CD4-positive, alpha-beta T cell treated with Interleukin-17A for 1 hour (primary cell): Measurements from ENCODE around the gene ARAP1.

Source experiments
- DNase-seq: peaks from one replicate; pipeline ENCODE4 v3.0.0-alpha.2; 2020

The ARAP1 gene

GRCh38 chr11:72779495-72780128 is 27.4 kb upstream of the ARAP1 start:
- no peak for DNase-seq

GRCh38 chr11:72778535-72779494 is 26.6 kb upstream of the ARAP1 start:
- no peak for DNase-seq

- DNase-seq = no peak
These were observed 25.6 kb upstream of the ARAP1 start for GRCh38 chr11:72777755-72778278.

- no peak for DNase-seq
These were observed 24.9 kb upstream of the ARAP1 start for GRCh38 chr11:72776844-72777754.

- no peak for DNase-seq
These were observed 24.1 kb upstream of the ARAP1 start for GRCh38 chr11:72776117-72776843.

- DNase-seq = no peak
These were observed 23.3 kb upstream of the ARAP1 start for GRCh38 chr11:72775288-72776110.

- DNase-seq = no peak
These were observed 22.3 kb upstream of the ARAP1 start for GRCh38 chr11:72774499-72774898.

GRCh38 chr11:72773696-72774095 is 21.5 kb upstream of the ARAP1 start:
- DNase-seq = no peak

GRCh38 chr11:72773291-72773690 is 21.1 kb upstream of the ARAP1 start:
- DNase-seq = no peak

GRCh38 chr11:72772059-72772458 is 19.9 kb upstream of the ARAP1 start:
- no peak for DNase-seq

- no peak for DNase-seq
These were observed 19.3 kb upstream of the ARAP1 start for GRCh38 chr11:72771507-72771906.

GRCh38 chr11:72770799-72771198 is 18.6 kb upstream of the ARAP1 start:
- no peak for DNase-seq

GRCh38 chr11:72769680-72770079 is 17.5 kb upstream of the ARAP1 start:
- DNase-seq = no peak

- no peak for DNase-seq
These were observed 16.4 kb upstream of the ARAP1 start for GRCh38 chr11:72768581-72768980.

- no peak for DNase-seq
These were observed 15.2 kb upstream of the ARAP1 start for GRCh38 chr11:72767203-72768062.

GRCh38 chr11:72766152-72766902 is 14.1 kb upstream of the ARAP1 start:
- no peak for DNase-seq

GRCh38 chr11:72764503-72764902 is 12.3 kb upstream of the ARAP1 start:
- no peak for DNase-seq

- DNase-seq = no peak
These were observed 11.6 kb upstream of the ARAP1 start for GRCh38 chr11:72763823-72764222.

- DNase-seq = no peak
These were observed 10.6 kb upstream of the ARAP1 start for GRCh38 chr11:72762641-72763304.
